B cell (primary cell): ENCODE measurements around the gene ZNF732. TPM values are rescaled to one million over a fixed set of nuclear protein-coding genes. Genes with fewer than 3 reads are reported as not detected.

Experiments
- ATAC-seq: fragments of 200-7000 bp; cut with Tn5 transposase; one replicate; pipeline ENCODE4 v1.10.0; 2021; ENCODE audit warnings: low read depth, mild to moderate bottlenecking, moderate number of reproducible peaks, moderate library complexity
- CTCF ChIA-PET: fragments of 350-600 bp; sonication (Branson Sonifier 250); formaldehyde crosslinking; loops from one replicate; lab custom pipeline; 2021; ENCODE audit warnings: antibody characterized with exemption, inconsistent platforms; lab: Charles Lee
- POLR2A ChIA-PET: fragments of 350-600 bp; sonication (Branson Sonifier 250); formaldehyde crosslinking; loops from one replicate; lab custom pipeline; 2021; ENCODE audit warnings: antibody characterized with exemption; lab: Charles Lee
- DNase-seq: peaks from one replicate; pipeline ENCODE4 v3.0.0; 2013
- H2AFZ ChIP-seq: 2 replicates; pipeline ENCODE4 v1.6.1; 2012; ENCODE audit warnings: mild to moderate bottlenecking, low read depth, low read length; ENCODE audit not compliant: insufficient read depth, poor library complexity, severe bottlenecking
- H3K27ac ChIP-seq, 2 donors: 1 replicate in 1 of 2; 2 replicates in 1 of 2; pipeline ENCODE4 v1.5.1; 2012 to 2013; ENCODE audit warnings: low read length in 2 of 2, mild to moderate bottlenecking in 2 of 2, moderate library complexity in 1 of 2
- H3K27me3 ChIP-seq, 4 experiments: fragments of 200-600 bp in 1 of 4; sonication (generic) in 1 of 4; replicated peaks in 1 of 4; 1 replicate in 2 of 4; 2 replicates in 2 of 4; pipeline versions ENCODE4 v1.6.1 to v1.7.0; 2013 to 2016; ENCODE audit warnings: low read length in 3 of 4, mild to moderate bottlenecking in 2 of 4, mixed read lengths in 1 of 4, moderate library complexity in 1 of 4; ENCODE audit not compliant: insufficient read depth in 4 of 4, control insufficient read depth in 3 of 4; ENCODE audit errors: control extremely low read depth in 1 of 4
- H3K36me3 ChIP-seq, 2 experiments: replicated peaks in 1 of 2; 1 replicate in 1 of 2; 2 replicates in 1 of 2; pipeline versions ENCODE4 v1.6.1 to v1.7.1; 2013; ENCODE audit warnings: low read length in 1 of 2; ENCODE audit not compliant: insufficient read depth in 2 of 2, control insufficient read depth in 1 of 2; ENCODE audit errors: control extremely low read depth in 1 of 2, extremely low read depth in 1 of 2
- H3K4me1 ChIP-seq, 2 donors: fragments of 200-600 bp in 1 of 2; sonication (generic) in 1 of 2; 1 replicate in 1 of 2; 2 replicates in 1 of 2; pipeline versions ENCODE4 v1.5.1 to v1.6.1; 2013 to 2017; ENCODE audit warnings: low read length in 2 of 2; ENCODE audit not compliant: control insufficient read depth in 2 of 2, insufficient read depth in 2 of 2
- H3K4me2 ChIP-seq: replicated peaks from 2 replicates; pipeline ENCODE3; 2012; ENCODE audit warnings: mild to moderate bottlenecking, low read depth, low read length; ENCODE audit not compliant: poor library complexity, severe bottlenecking
- H3K4me3 ChIP-seq, 5 experiments: fragments of 200-600 bp in 1 of 5; sonication (generic) in 1 of 5; 1 replicate in 3 of 5; 2 replicates in 2 of 5; pipeline versions ENCODE4 v1.5.1 to v1.7.0; 2011 to 2016; ENCODE audit warnings: low read length in 4 of 5, mild to moderate bottlenecking in 4 of 5, low read depth in 2 of 5, control low read depth in 1 of 5, moderate library complexity in 1 of 5; ENCODE audit not compliant: insufficient read depth in 1 of 5; ENCODE audit errors: control extremely low read depth in 1 of 5, extremely low read depth in 1 of 5
- H3K79me2 ChIP-seq: fragments of 200-600 bp; sonication (generic); one replicate; pipeline ENCODE4 v1.6.0; 2016; ENCODE audit warnings: low read length; ENCODE audit not compliant: control insufficient read depth, insufficient read depth
- H3K9ac ChIP-seq: fragments of 200-600 bp; sonication (generic); 2 replicates; pipeline ENCODE4 v1.6.1; 2017; ENCODE audit warnings: mild to moderate bottlenecking, low read length, moderate library complexity
- H3K9me3 ChIP-seq, 3 donors: one replicate each; pipeline versions ENCODE4 v1.6.1 to v1.7.1; 2013; ENCODE audit warnings: low read length in 2 of 3; ENCODE audit not compliant: control insufficient read depth in 2 of 3, insufficient read depth in 1 of 3; ENCODE audit errors: control extremely low read depth in 1 of 3
- H4K20me1 ChIP-seq: 2 replicates; pipeline ENCODE4 v1.6.0; 2012; ENCODE audit warnings: mild to moderate bottlenecking, low read length; ENCODE audit not compliant: insufficient read depth, control insufficient read depth, poor library complexity, severe bottlenecking
- H3K27ac Mint-ChIP-seq: one replicate; pipeline ENCODE4 v1.8.0; 2021; ENCODE audit warnings: mixed read lengths
- H3K27me3 Mint-ChIP-seq: one replicate; pipeline ENCODE4 v1.8.0; 2021; ENCODE audit warnings: mixed read lengths
- H3K4me1 Mint-ChIP-seq: one replicate; pipeline ENCODE4 v1.8.0; 2021; ENCODE audit warnings: mixed read lengths
- H3K4me3 Mint-ChIP-seq: one replicate; pipeline ENCODE4 v1.8.0; 2021; ENCODE audit warnings: mixed read lengths
- H3K9me3 Mint-ChIP-seq: one replicate; pipeline ENCODE4 v1.8.0; 2022; ENCODE audit warnings: mixed read lengths; ENCODE audit not compliant: insufficient read depth
- EZH2 ChIP-seq: IDR thresholded peaks from 2 replicates; pipeline ENCODE4 v1.6.1; 2012; ENCODE audit warnings: borderline replicate concordance, low read depth, mild to moderate bottlenecking, moderate library complexity, low read length; ENCODE audit not compliant: insufficient read depth, poor library complexity, severe bottlenecking
- WGBS: methylation state at CpG from one replicate; pipeline ENCODE4 v1.1.5; 2013; ENCODE audit warnings: missing lambda C conversion rate; ENCODE audit not compliant: insufficient coverage; 5-methylcytosine and 5-hydroxymethylcytosine counted together
- intact Hi-C: fragments of 100-400 bp; cut with micrococcal nuclease; formaldehyde crosslinking; loops from one replicate; pipeline ENCODE4 v1.10.0; 2022
- polyA plus RNA-seq: library from polyadenylated mRNA; depleted of rRNA; stranded (reverse); fragments of >200 nt; gene quantifications from 2 replicates; pipeline ENCODE4 v1.2.3, GENCODE V29; 2012
- total RNA-seq, 2 donors: library from RNA; stranded (reverse); fragments of 120-200 nt in 1 of 2; gene quantifications; 1 replicate in 1 of 2; 2 replicates in 1 of 2; pipeline versions ENCODE4 v1.2.3 to v1.2.4, GENCODE V29; 2013 to 2022
- TF ChIP-seq, protein P1 (sequence below): fragments of 200-600 bp; IDR thresholded peaks from one replicate; pipeline ENCODE4 v1.8.0; 2022; ENCODE audit warnings: antibody characterized with exemption, mild to moderate bottlenecking

Gene ZNF732
- total and polyA plus RNA-seq, 2 donors (not counting 1 experiment from before 2014, with no cell fraction given): not detected

- CTCF ChIA-PET: interaction anchor here (0.6 to 0.9 kb wide), 3 partner anchors 35 to 138 kb away, joined by 3 read pairs; no protein-coding TSS in a partner anchor
- Mint-ChIP-seq H3K4me1 (peaks cover 10% of the 10 kb centered on the region), H3K4me3 (no peak overlapping the region), H3K27me3 (no peaks in the 10 kb centered on the region), H3K27ac (peak overlapping the region; percentile 50), H3K9me3 (peaks cover 13% of the 10 kb centered on the region)
- no peak overlapping the region for H3K9ac ChIP-seq
- H2AFZ ChIP-seq: no peak overlapping the region
- H3K4me1 ChIP-seq: peaks cover 0 to 3% of the 10 kb centered on the region in 2 donors
- no peak for ATAC-seq
- no peaks in the 10 kb centered on the region for H3K79me2 ChIP-seq
- no peaks in the 10 kb centered on the region for H4K20me1 ChIP-seq
- intact Hi-C loops: no loop called here
- DNase-seq: no peak
- no peaks in the 10 kb centered on the region for H3K36me3 ChIP-seq
- WGBS: 97% methylated on average over 3 of the region's 8 CpGs
- H3K27me3 ChIP-seq: no peaks in the 10 kb centered on the region
- H3K4me2 ChIP-seq: no peak overlapping the region
- TF ChIP-seq, protein P1, sequence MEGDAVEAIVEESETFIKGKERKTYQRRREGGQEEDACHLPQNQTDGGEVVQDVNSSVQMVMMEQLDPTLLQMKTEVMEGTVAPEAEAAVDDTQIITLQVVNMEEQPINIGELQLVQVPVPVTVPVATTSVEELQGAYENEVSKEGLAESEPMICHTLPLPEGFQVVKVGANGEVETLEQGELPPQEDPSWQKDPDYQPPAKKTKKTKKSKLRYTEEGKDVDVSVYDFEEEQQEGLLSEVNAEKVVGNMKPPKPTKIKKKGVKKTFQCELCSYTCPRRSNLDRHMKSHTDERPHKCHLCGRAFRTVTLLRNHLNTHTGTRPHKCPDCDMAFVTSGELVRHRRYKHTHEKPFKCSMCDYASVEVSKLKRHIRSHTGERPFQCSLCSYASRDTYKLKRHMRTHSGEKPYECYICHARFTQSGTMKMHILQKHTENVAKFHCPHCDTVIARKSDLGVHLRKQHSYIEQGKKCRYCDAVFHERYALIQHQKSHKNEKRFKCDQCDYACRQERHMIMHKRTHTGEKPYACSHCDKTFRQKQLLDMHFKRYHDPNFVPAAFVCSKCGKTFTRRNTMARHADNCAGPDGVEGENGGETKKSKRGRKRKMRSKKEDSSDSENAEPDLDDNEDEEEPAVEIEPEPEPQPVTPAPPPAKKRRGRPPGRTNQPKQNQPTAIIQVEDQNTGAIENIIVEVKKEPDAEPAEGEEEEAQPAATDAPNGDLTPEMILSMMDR: no peak
- TF ChIP-seq EZH2: no peak
- H3K27ac ChIP-seq: no peak overlapping the region
- POLR2A ChIA-PET: interaction anchor here (0.8 to 1.1 kb wide), 2 partner anchors 9 kb away, joined by 3 to 4 read pairs; partner anchors contain the start of gene ZNF141
- H3K4me3 ChIP-seq: no peak overlapping the region
- peaks cover 5 to 70% (median 12%) of the 10 kb centered on the region in 3 donors for H3K9me3 ChIP-seq
Measured at GRCh38 chr4:328729-329128, 23.5 kb upstream of the ZNF732 start.

DNA sequence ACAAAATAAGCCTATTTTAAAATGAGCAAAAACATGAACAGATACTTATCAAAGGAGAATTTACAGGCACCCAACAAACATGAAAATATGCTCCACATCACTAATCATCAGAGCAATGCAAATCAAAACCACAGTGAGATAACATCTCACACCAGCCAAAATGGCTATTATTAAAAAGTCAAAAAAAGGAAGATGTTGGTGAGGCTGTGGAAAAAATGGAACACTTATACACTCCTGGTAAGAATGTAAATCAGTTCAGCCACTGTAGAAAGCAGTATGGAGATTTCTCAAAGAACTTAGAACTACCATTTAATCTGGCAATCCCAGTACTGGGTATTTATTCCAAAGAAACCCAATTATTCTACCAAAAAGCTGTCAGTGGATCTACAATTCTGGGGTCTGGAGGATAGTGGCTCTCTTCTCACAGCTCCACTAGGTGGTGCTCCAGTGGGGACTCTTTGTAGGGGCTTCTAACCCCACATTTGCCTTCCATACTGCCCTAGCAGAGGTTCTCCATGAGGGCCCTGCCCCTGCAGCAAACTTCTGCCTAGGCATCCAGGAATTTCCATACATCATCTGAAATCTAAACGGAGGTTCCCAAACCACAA lies 9.1 kb upstream of the ZNF732 start:
- Histone ChIP-seq H3K4me1 (peaks cover 0 to 3% of the 10 kb centered on the region in 2 donors), H3K36me3 (no peaks in the 10 kb centered on the region), H3K4me3 (no peak overlapping the region), H3K27me3 (peaks cover 0 to 6% (median 0%) of the 10 kb centered on the region in 4 experiments), H2AFZ (no peak overlapping the region), H3K79me2 (no peaks in the 10 kb centered on the region), H3K9me3 (peaks cover 0 to 70% (median 40%) of the 10 kb centered on the region in 3 donors), H3K9ac (no peak overlapping the region), H4K20me1 (no peaks in the 10 kb centered on the region), H3K4me2 (no peak overlapping the region), H3K27ac (no peak overlapping the region)
- POLR2A ChIA-PET: no interaction called here
- no peak overlapping the region for H3K4me3 Mint-ChIP-seq
- CTCF ChIA-PET: no interaction called here
- peaks cover 9% of the 10 kb centered on the region for H3K4me1 Mint-ChIP-seq
- H3K27me3 Mint-ChIP-seq: peaks cover 4% of the 10 kb centered on the region
- no peak overlapping the region for H3K27ac Mint-ChIP-seq
- 70% methylated on average over 1 of the region's 1 CpG for WGBS
- TF ChIP-seq EZH2: no peak
- TF ChIP-seq, protein P1: no peak
- intact Hi-C loops: no loop called here
- DNase-seq (no peak), ATAC-seq (no peak)
- H3K9me3 Mint-ChIP-seq: peaks cover 11% of the 10 kb centered on the region
